ENCODE results near the gene ADD3. TPM values are rescaled to one million over a fixed set of nuclear protein-coding genes. Genes with fewer than 3 reads are reported as not detected.

Gene ADD3
- total and polyA plus RNA-seq, 2 donors from 2014 or later: 56.9 to 79.2 TPM

DNA sequence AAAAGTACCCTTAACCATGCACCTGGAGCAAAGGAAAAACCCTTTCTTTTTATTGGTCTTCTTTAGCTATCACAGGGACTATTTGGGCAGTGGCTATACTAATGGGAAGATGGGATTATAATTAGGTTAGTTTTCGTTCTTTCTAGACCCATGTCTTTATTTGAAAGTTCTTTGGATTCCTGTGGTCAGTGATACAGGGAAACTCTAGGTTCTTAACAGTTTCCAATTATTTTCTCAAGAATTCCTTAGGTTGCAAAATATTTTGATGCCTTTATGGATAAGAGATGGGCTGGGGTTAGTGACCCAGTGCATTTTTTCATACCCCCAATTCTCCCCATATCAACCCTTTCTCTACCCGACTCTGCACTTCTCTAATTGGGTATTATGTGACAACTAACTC is 49.0 kb downstream of the ADD3 start:
- Histone ChIP-seq H3K4me1 (ENCODE audit: control insufficient read depth in 2 of 3, insufficient read depth in 2 of 3, low read depth in 1 of 3, low read length in 3 of 3) (peaks cover 2 to 27% (median 8%) of the 10 kb centered on the region in 3 donors), H3K4me3 (ENCODE audit: low read length in 3 of 3) (no peak overlapping the region), H3K27ac (ENCODE audit: low read depth in 2 of 2, low read length in 2 of 2) (no peak overlapping the region), H3K27me3 (ENCODE audit: control insufficient read depth, insufficient read depth, low read length) (no peaks in the 10 kb centered on the region), H3K9ac (ENCODE audit: low read length in 3 of 3) (no peak overlapping the region), H3K9me3 (ENCODE audit: control insufficient read depth in 2 of 3, insufficient read depth in 1 of 3, low read length in 3 of 3) (no peaks in the 10 kb centered on the region), H3K36me3 (ENCODE audit: control insufficient read depth in 2 of 3, insufficient read depth in 3 of 3, low read length in 3 of 3) (no peaks in the 10 kb centered on the region)
- DNase-seq (no peak), FAIRE-seq (no peak)
- TF ChIP-seq, protein P1, sequence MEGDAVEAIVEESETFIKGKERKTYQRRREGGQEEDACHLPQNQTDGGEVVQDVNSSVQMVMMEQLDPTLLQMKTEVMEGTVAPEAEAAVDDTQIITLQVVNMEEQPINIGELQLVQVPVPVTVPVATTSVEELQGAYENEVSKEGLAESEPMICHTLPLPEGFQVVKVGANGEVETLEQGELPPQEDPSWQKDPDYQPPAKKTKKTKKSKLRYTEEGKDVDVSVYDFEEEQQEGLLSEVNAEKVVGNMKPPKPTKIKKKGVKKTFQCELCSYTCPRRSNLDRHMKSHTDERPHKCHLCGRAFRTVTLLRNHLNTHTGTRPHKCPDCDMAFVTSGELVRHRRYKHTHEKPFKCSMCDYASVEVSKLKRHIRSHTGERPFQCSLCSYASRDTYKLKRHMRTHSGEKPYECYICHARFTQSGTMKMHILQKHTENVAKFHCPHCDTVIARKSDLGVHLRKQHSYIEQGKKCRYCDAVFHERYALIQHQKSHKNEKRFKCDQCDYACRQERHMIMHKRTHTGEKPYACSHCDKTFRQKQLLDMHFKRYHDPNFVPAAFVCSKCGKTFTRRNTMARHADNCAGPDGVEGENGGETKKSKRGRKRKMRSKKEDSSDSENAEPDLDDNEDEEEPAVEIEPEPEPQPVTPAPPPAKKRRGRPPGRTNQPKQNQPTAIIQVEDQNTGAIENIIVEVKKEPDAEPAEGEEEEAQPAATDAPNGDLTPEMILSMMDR (IDR thresholded peaks at IDR 0.05; ENCODE audit: borderline replicate concordance, extremely low read depth, insufficient read depth): no peak
- intact Hi-C loops (cut with DNase I): no loop called here

DNA sequence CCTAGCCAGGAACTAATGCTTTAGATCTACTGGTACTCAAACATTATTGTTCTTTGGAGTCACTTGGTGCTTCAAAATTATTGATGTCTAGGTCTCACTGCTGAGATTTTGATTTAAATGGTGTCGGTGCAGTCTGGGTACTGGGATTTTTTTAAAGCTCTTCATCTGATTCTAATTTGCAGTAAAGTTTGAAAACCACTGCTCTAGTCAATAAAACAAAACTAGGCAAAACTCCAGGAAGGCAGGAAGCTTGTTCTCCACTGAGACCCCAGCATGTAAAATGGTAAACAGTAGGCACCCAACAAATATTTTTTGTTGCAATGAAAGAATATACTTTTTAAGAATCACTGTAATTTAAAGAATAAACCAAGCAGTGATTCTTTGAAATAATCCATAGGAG is 49.7 kb downstream of the ADD3 start:
- Histone ChIP-seq H3K9me3 (ENCODE audit: control insufficient read depth in 2 of 3, insufficient read depth in 1 of 3, low read length in 3 of 3) (no peaks in the 10 kb centered on the region), H3K27me3 (ENCODE audit: control insufficient read depth, insufficient read depth, low read length) (no peaks in the 10 kb centered on the region), H3K27ac (ENCODE audit: low read depth in 2 of 2, low read length in 2 of 2) (no peak overlapping the region), H3K9ac (ENCODE audit: low read length in 3 of 3) (no peak overlapping the region), H3K36me3 (ENCODE audit: control insufficient read depth in 2 of 3, insufficient read depth in 3 of 3, low read length in 3 of 3) (no peaks in the 10 kb centered on the region), H3K4me3 (ENCODE audit: low read length in 3 of 3) (no peak overlapping the region), H3K4me1 (ENCODE audit: control insufficient read depth in 2 of 3, insufficient read depth in 2 of 3, low read depth in 1 of 3, low read length in 3 of 3) (peaks cover 2 to 27% (median 8%) of the 10 kb centered on the region in 3 donors)
- DNase-seq (no peak), FAIRE-seq (no peak)
- TF ChIP-seq, protein P1 (IDR thresholded peaks at IDR 0.05; ENCODE audit: borderline replicate concordance, extremely low read depth, insufficient read depth): no peak
- intact Hi-C loops (cut with DNase I): no loop called here

DNA sequence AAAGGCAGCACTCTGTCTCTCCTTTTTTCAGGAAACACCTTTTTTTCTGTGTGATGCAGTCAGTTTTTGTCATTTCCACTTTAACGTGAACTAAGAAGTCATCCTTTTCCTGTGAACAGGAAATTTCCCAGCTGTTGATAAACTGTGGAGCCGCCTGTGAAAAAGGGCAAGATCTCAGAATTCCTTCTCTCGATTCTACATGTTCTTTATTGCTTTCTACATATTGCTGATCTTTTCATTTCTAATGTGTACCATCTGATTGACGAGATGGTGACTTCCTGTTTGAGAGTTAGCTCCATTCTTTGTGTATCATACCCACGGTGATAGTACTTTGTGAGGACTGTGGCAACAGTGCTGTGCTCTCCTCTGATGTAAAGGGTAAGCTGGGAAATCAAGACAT is 50.4 kb downstream of the ADD3 start:
- Histone ChIP-seq H3K4me1 (ENCODE audit: control insufficient read depth in 2 of 3, insufficient read depth in 2 of 3, low read depth in 1 of 3, low read length in 3 of 3) (peaks cover 2 to 23% (median 8%) of the 10 kb centered on the region in 3 donors), H3K27ac (ENCODE audit: low read depth in 2 of 2, low read length in 2 of 2) (no peak overlapping the region), H3K36me3 (ENCODE audit: control insufficient read depth in 2 of 3, insufficient read depth in 3 of 3, low read length in 3 of 3) (no peaks in the 10 kb centered on the region), H3K9ac (ENCODE audit: low read length in 3 of 3) (no peak overlapping the region), H3K4me3 (ENCODE audit: low read length in 3 of 3) (no peak overlapping the region), H3K9me3 (ENCODE audit: control insufficient read depth in 2 of 3, insufficient read depth in 1 of 3, low read length in 3 of 3) (no peaks in the 10 kb centered on the region), H3K27me3 (ENCODE audit: control insufficient read depth, insufficient read depth, low read length) (no peaks in the 10 kb centered on the region)
- FAIRE-seq (no peak), DNase-seq (no peak)
- intact Hi-C loops (cut with DNase I): no loop called here
- TF ChIP-seq, protein P1 (IDR thresholded peaks at IDR 0.05; ENCODE audit: borderline replicate concordance, extremely low read depth, insufficient read depth): no peak

DNA sequence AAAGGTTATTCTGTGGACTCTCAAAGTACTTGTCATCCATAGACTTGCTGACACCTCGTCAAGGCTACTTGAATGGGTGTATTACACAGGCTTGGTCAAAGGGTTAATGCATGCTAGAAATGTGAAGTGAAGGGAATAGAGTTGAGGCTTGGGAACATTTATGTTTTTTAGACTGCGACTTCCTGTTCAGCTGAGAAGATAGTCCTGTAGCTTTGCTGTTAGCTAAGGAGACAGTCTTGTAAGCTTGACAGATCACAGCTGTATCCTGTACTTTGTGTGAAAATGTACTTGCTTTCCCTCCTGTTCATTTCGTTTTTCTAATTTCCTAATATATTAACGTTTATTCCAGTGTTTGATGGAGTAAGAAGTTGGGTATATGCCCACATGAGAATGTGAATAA is 52.1 kb downstream of the ADD3 start:
- no peaks in the 10 kb centered on the region for H3K9me3 ChIP-seq (ENCODE audit: control insufficient read depth in 2 of 3, insufficient read depth in 1 of 3, low read length in 3 of 3)
- H3K4me3 ChIP-seq (ENCODE audit: low read length in 3 of 3): no peak overlapping the region
- H3K9ac ChIP-seq (ENCODE audit: low read length in 3 of 3): no peak overlapping the region
- H3K4me1 ChIP-seq (ENCODE audit: control insufficient read depth in 2 of 3, insufficient read depth in 2 of 3, low read depth in 1 of 3, low read length in 3 of 3): peaks cover 2 to 23% (median 8%) of the 10 kb centered on the region in 3 donors
- TF ChIP-seq, protein P1 (IDR thresholded peaks at IDR 0.05; ENCODE audit: borderline replicate concordance, extremely low read depth, insufficient read depth): no peak
- H3K36me3 ChIP-seq (ENCODE audit: control insufficient read depth in 2 of 3, insufficient read depth in 3 of 3, low read length in 3 of 3): no peaks in the 10 kb centered on the region
- intact Hi-C loops (cut with DNase I): no loop called here
- H3K27me3 ChIP-seq (ENCODE audit: control insufficient read depth, insufficient read depth, low read length): no peaks in the 10 kb centered on the region
- DNase-seq (peak in 2 of 5 donors; percentile 40 to 80), FAIRE-seq (no peak)
- no peak overlapping the region for H3K27ac ChIP-seq (ENCODE audit: low read depth in 2 of 2, low read length in 2 of 2)
